HEK293T (cell line): ENCODE results near the gene MAP2K5.

Source experiments
- CTCF ChIA-PET: fragments of 350-600 bp; formaldehyde crosslinking; extraction: SDS; loops from one replicate; lab custom pipeline; 2021; ENCODE audit warnings: antibody characterized with exemption, inconsistent platforms; lab: Yijun Ruan, JAX
- POLR2A ChIA-PET: fragments of 350-600 bp; formaldehyde crosslinking; extraction: SDS; loops from one replicate; lab custom pipeline; 2020; ENCODE audit warnings: antibody characterized with exemption, inconsistent platforms; lab: Yijun Ruan, JAX
- DNase-seq: peaks from one replicate; pipeline ENCODE4 v3.0.0; 2012; ENCODE audit warnings: mixed read lengths; ENCODE audit errors: extremely low spot score
- ARNT ChIP-seq: fragments of 450-650 bp; IDR thresholded peaks from 2 replicates; pipeline ENCODE4 v1.6.1; 2017; ENCODE audit warnings: mild to moderate bottlenecking
- BHLHE40 ChIP-seq: fragments of 450-650 bp; IDR thresholded peaks from 2 replicates; pipeline ENCODE4 v1.6.1; 2016; ENCODE audit warnings: mild to moderate bottlenecking, moderate library complexity, borderline replicate concordance
- CTBP1 ChIP-seq: fragments of 450-650 bp; IDR thresholded peaks from 2 replicates; pipeline ENCODE4 v1.6.1; 2016; ENCODE audit warnings: borderline replicate concordance
- ELF4 ChIP-seq: fragments of 450-650 bp; IDR thresholded peaks from 2 replicates; pipeline ENCODE4 v1.6.1; 2017; ENCODE audit warnings: antibody characterized with exemption
- FOXA1 ChIP-seq: fragments of 450-650 bp; IDR thresholded peaks from 2 replicates; pipeline ENCODE4 v1.6.1; 2016; ENCODE audit warnings: mild to moderate bottlenecking
- FOXK2 ChIP-seq: fragments of 450-650 bp; IDR thresholded peaks from 2 replicates; pipeline ENCODE4 v1.6.1; 2016; ENCODE audit warnings: mild to moderate bottlenecking
- FOXM1 ChIP-seq: fragments of 450-650 bp; IDR thresholded peaks from 2 replicates; pipeline ENCODE4 v1.6.1; 2017; ENCODE audit warnings: mild to moderate bottlenecking, borderline replicate concordance
- HDGF ChIP-seq: fragments of 450-650 bp; IDR thresholded peaks from 2 replicates; pipeline ENCODE4 v1.6.1; 2017; ENCODE audit warnings: antibody characterized with exemption, borderline replicate concordance
- L3MBTL2 ChIP-seq: fragments of 450-650 bp; conservative IDR thresholded peaks from 2 replicates; pipeline ENCODE4 v1.6.1; 2016; ENCODE audit warnings: mild to moderate bottlenecking
- LEF1 ChIP-seq: fragments of 450-650 bp; IDR thresholded peaks from 2 replicates; pipeline ENCODE4 v1.6.1; 2017; ENCODE audit warnings: mild to moderate bottlenecking, borderline replicate concordance
- NFRKB ChIP-seq: fragments of 450-650 bp; IDR thresholded peaks from 2 replicates; pipeline ENCODE4 v1.6.1; 2016; ENCODE audit warnings: mild to moderate bottlenecking, moderate library complexity
- SP1 ChIP-seq: fragments of 450-650 bp; IDR thresholded peaks from 2 replicates; pipeline ENCODE4 v1.6.1; 2017
- SUZ12 ChIP-seq: fragments of 450-650 bp; IDR thresholded peaks from 2 replicates; pipeline ENCODE4 v1.6.1; 2016; ENCODE audit warnings: mild to moderate bottlenecking
- TARDBP ChIP-seq: fragments of 450-650 bp; IDR thresholded peaks from 2 replicates; pipeline ENCODE4 v1.6.1; 2016
- ZNF384 ChIP-seq: fragments of 450-650 bp; IDR thresholded peaks from 2 replicates; pipeline ENCODE4 v1.6.1; 2016
- TF ChIP-seq, protein P1 (sequence below): fragments of 450-650 bp; IDR thresholded peaks from 2 replicates; pipeline ENCODE4 v1.6.1; 2016

MAP2K5 gene

DNA sequence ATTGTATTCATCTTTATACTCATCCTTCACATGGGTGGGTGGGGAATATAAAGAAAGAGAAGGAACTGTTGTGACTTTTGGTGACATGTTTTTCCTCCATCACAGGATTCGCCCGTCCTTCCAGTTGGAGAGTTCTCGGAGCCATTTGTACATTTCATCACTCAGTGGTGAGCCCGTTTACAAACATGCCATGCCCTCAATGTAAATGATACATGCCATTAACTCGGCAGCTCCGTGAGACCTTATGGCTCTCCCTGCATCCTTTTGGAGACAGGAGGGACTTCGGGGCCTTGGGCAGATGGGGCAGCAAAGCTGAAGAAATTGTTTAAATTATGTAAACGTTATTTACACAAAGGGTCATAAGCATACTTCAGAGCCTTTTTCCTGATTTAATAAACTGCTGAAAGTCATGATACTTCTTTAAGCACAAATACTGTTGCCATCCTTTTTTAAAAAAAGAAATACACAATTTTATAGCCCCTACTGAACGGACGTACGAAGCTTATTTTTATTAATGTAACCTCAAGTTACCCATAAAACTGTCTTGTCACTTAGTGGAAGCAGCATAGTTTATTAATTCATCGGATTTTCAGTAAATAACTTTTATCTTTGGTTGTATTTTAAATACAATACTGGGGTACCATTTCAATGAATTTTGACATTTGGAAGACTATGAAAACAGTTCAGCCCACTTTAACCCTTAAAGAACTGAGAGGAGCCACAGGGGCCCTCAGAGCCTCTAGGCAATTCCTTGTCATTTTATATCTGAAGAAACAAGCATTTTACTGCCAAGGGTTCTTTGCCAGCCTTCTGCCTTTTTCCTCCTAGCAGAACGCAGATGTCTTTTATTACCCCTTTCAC, 227.2 kb downstream of the MAP2K5 start:
- CTCF ChIA-PET, result interaction anchor here (0.6 kb wide), 1 partner anchor 269 kb away, joined by 3 read pairs; no protein-coding TSS in a partner anchor

DNA sequence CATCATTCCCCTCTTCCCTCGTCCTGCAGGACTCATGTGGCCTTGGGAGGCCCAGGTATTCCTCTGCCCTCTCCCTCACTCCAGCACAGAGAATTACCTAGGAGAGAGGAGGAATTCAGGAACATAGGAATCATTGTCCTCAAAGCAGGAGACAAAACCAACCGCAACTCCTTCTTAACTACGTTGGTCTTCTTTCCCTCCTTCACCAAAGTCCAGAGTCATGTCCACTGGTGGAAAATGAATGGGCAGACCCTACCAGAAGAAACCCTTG, 227.8 kb downstream of the MAP2K5 start:
- ChIA-PET CTCF (interaction anchor here (1.1 kb wide), 1 partner anchor 9 kb away, joined by 3 read pairs; no protein-coding TSS in a partner anchor), POLR2A (interaction anchor here (1.7 kb wide), 1 partner anchor 10 kb away, joined by 4 read pairs; no protein-coding TSS in a partner anchor)
- no peak for DNase-seq
- TF ChIP-seq ARNT, result no peak
- TF ChIP-seq SP1, result no peak
- no peak for TF ChIP-seq BHLHE40
- no peak for TF ChIP-seq TARDBP
- no peak for TF ChIP-seq HDGF
- TF ChIP-seq CTBP1, result no peak
- no peak for TF ChIP-seq FOXK2
- TF ChIP-seq FOXA1, result no peak
- no peak for TF ChIP-seq NFRKB
- no peak for TF ChIP-seq ZNF384

More for the DNA sequence above, 227.2 kb downstream of the MAP2K5 start:
- POLR2A ChIA-PET, result interaction anchor here (1.5 to 1.7 kb wide), 2 partner anchors 11 to 19 kb away, joined by 3 to 4 read pairs; no protein-coding TSS in a partner anchor
- TF ChIP-seq SP1, result no peak
- TF ChIP-seq ZNF384, result no peak
- no peak for TF ChIP-seq HDGF
- TF ChIP-seq FOXK2, result no peak
- TF ChIP-seq ARNT, result no peak
- no peak for TF ChIP-seq LEF1
- no peak for TF ChIP-seq NFRKB
- no peak for DNase-seq

DNA sequence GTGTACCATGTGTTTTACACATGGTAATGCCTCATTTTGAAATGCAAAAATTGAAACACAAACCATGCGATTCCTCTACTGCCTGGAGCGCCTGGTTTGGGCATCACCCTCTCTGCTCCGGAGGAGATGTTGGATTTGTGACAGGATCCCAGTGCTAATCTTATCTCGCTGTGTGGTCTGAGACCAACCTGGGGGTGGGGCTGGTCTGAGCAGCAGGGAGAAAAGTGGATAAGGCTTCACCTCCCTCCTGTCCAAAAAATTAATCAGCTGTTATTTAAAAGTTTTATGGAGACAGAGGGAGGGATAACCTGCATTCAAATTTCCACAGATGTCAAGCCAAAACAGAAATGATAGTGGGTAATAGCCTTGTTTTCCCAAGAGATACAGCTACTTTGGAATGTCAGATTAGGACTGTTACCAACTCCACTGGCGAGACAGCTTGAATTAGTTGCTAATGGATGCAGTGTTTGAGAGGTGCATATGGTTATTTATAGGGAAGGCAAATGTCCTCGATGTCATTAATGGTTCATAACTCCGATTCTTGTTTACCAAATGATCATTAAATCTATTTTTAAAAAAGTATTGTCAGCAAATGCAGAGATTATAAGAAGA, 228.8 kb downstream of the MAP2K5 start:
- no peak for DNase-seq
- POLR2A ChIA-PET, result interaction anchor here (1.0 to 1.7 kb wide), 3 partner anchors 9 to 229 kb away, joined by 3 to 4 read pairs (median 3); partner anchors contain the start of gene MAP2K5
- no peak for TF ChIP-seq FOXK2
- TF ChIP-seq, protein P1, sequence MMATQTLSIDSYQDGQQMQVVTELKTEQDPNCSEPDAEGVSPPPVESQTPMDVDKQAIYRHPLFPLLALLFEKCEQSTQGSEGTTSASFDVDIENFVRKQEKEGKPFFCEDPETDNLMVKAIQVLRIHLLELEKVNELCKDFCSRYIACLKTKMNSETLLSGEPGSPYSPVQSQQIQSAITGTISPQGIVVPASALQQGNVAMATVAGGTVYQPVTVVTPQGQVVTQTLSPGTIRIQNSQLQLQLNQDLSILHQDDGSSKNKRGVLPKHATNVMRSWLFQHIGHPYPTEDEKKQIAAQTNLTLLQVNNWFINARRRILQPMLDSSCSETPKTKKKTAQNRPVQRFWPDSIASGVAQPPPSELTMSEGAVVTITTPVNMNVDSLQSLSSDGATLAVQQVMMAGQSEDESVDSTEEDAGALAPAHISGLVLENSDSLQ, result no peak

DNA sequence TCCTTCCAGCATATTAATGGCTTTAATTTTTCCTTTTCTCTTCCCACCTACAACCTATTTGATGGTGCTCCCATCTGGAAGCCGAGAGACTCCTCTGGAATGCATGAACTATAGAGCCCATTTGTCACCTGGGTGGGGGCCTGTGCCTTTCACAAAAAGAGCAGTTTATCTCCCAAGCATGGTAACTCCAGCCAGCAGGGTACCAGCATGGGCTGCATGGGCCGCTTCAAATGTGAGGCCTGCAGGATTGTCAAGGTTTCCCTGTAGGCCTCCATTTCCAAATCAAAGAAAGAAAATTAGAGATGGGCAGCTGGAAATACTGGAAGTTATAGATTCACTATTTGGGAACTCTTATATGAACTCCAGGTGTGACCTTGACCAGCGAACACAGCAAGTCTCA, 232.1 kb downstream of the MAP2K5 start:
- DNase-seq, result no peak
- CTCF ChIA-PET, result no interaction called here
- TF ChIP-seq NFRKB (no peak), L3MBTL2 (no peak), FOXM1 (no peak), FOXK2 (no peak), ARNT (no peak), HDGF (no peak), BHLHE40 (no peak), LEF1 (no peak)
- POLR2A ChIA-PET, result no interaction called here

More for the DNA sequence above, 228.8 kb downstream of the MAP2K5 start:
- CTCF ChIA-PET, result interaction anchor here (0.8 to 1.1 kb wide), 2 partner anchors 8 to 40 kb away, joined by 3 read pairs; no protein-coding TSS in a partner anchor

DNA sequence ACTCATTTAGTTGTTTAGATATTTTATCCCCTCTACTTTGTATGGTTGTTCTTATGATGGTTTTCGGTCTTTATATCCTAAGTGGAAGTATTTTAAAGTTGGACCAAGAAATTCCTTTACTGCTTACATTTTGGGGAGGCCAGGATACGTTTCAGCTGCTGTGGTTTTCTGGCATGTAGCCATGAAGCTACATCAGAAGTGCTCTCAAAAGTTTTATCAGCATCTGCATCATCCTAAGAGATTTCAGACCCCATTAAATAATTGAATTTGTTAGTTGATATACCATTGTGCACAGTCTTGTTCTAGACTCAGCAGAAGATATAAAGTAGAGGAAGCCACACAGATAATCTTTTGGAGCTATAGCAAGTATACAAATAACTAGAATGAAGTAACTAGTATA, 232.7 kb downstream of the MAP2K5 start:
- ChIA-PET CTCF (no interaction called here), POLR2A (no interaction called here)

DNA sequence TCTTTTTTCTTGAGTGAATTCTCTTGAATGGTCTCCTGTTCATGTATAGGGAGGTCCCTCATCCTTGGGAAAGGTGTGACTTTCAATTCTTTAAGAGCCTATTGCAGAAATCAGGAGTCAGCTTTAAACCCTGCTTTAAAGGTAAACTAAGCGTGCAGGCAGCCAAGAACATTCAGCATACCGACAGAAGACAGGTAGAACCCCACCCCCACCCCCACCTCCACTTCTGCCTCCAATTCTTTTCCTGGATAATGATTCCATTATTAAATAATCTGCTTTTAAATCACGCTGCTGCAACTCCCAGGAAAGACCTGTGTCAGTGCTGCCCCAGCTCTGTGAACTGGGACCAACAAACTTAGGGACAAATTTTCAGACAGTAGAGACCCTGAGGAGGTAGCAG, 233.5 kb downstream of the MAP2K5 start:
- ChIA-PET CTCF (no interaction called here), POLR2A (no interaction called here)
- DNase-seq, result no peak
- no peak for TF ChIP-seq LEF1
- no peak for TF ChIP-seq L3MBTL2
- TF ChIP-seq, protein P1, result no peak
- TF ChIP-seq SUZ12, result no peak
- TF ChIP-seq HDGF, result no peak
- TF ChIP-seq SP1, result no peak
- no peak for TF ChIP-seq FOXK2
- TF ChIP-seq BHLHE40, result no peak
- TF ChIP-seq ARNT, result no peak
- no peak for TF ChIP-seq ELF4
- no peak for TF ChIP-seq FOXA1
- no peak for TF ChIP-seq CTBP1
- no peak for TF ChIP-seq NFRKB
- TF ChIP-seq ZNF384, result no peak
- TF ChIP-seq TARDBP, result no peak
- no peak for TF ChIP-seq FOXM1

More for the DNA sequence above, 232.7 kb downstream of the MAP2K5 start:
- no peak for DNase-seq
- TF ChIP-seq, protein P1, result no peak
- no peak for TF ChIP-seq FOXM1
- TF ChIP-seq SP1, result no peak
- no peak for TF ChIP-seq HDGF
- no peak for TF ChIP-seq LEF1
- TF ChIP-seq FOXA1, result no peak
- no peak for TF ChIP-seq BHLHE40
- no peak for TF ChIP-seq SUZ12
- TF ChIP-seq CTBP1, result no peak
- no peak for TF ChIP-seq L3MBTL2
- TF ChIP-seq ZNF384, result no peak
